ENCODE results near the gene CMIP.

The CMIP gene

DNA sequence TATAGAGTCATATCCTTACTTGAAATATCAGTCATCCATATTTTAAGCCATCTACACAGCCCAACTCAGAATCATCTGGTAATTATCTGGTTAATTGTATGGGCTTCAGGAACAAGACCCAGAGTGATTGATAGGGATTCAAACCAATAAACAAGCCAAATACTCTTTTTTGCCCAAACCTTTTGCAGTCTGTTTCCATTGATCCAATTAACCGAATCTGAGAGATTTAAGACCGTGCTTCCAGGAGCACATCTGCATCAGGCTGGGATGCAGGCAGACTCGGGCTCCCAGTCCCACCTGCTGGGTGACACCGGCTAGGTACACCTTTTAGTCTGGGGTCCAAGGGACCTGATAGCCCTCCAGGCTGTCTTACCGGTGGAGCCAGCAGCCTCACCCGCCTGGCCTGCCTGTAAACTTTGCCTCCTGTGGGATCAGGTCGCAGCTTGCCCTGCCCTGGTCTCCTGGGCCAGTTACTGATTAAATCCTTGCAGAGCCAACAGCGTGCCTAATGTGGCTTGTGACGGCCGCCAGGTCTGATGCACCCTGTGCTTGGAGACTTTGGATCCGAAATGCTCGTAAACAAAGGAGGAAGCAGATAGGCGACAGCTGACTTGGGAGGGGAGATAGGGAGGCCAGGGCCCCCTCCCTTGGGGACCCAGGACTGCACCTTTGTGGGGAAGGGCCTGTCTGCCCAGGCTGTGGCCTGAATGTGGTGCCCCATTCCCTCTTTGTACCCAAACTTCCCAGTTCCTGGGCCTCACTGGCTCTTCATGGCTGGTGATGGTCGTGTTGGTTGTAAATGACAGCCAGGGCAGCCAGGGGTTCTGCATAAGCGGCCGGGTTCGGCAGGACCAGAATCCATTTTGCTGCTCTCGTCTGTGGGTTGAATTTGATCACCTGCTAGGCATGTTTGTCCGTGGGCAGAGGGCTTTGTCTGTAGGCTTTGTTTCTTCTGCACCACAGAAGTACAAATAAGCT, 3.8 kb downstream of the CMIP start:
- no peak overlapping the region for H3K9ac ChIP-seq (ENCODE audit: low read depth, low read length)
- peak overlapping the region; percentile 67 for H3K27ac ChIP-seq (ENCODE audit: low read depth, low read length)

GRCh38 chr16:81449241-81449640, 4.6 kb downstream of the CMIP start:
- Histone ChIP-seq H3K4me3 (ENCODE audit: low read depth, low read length) (no peak overlapping the region), H3K27ac (ENCODE audit: low read depth, low read length) (peak overlapping the region; percentile 67), H3K4me1 (ENCODE audit: control insufficient read depth, insufficient read depth, low read length) (peaks cover 56% of the 10 kb centered on the region), H3K9ac (ENCODE audit: low read depth, low read length) (no peak overlapping the region), H3K36me3 (ENCODE audit: control insufficient read depth, insufficient read depth, low read length) (no peaks in the 10 kb centered on the region), H3K9me3 (ENCODE audit: control insufficient read depth, insufficient read depth, low read length) (no peaks in the 10 kb centered on the region), H3K27me3 (ENCODE audit: control insufficient read depth, insufficient read depth, low read length) (no peaks in the 10 kb centered on the region)

More for the DNA sequence above, 3.8 kb downstream of the CMIP start:
- Histone ChIP-seq H3K4me1 (ENCODE audit: control insufficient read depth, insufficient read depth, low read length) (peaks cover 61% of the 10 kb centered on the region), H3K9me3 (ENCODE audit: control insufficient read depth, insufficient read depth, low read length) (no peaks in the 10 kb centered on the region), H3K4me3 (ENCODE audit: low read depth, low read length) (peak overlapping the region; percentile 79; the same call in 1 of the 2 replicates), H3K36me3 (ENCODE audit: control insufficient read depth, insufficient read depth, low read length) (no peaks in the 10 kb centered on the region), H3K27me3 (ENCODE audit: control insufficient read depth, insufficient read depth, low read length) (0 out of 2 replicates have a peak, but pooled peaks cover 2% of the 10 kb centered on the region)

DNA sequence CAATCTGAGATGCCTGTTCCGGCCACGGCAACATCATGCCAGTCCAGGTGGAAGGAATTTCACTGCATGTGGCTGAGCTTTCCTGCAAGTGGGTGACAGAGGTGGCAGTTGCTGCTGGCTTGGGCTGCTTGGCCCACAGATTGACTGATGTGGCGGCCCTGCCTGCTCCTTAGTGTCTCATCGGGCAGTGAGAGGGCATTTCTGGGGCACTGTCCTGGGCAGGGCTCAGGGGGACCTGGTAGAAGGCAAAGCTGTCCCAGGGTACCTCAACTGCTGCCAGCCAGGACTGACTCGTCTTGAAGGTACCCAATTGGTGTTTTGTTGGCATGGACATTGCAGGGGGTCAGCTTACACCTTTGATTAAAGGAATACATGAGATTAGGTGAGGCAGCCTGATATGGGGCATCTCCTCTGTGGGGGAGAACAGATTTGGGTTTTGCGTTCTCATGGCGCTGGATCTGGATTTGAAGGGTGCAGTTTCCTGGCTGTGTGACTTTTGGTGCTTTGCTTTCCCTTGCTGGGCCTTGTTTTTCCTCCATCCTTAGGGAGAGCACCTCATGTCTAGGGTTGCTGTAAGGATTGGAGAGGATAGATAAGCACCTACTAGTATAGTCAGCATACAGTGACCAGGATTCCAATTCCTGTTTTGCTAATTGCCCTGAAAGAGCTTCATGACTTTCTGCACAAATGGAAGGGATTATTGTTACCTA, 5.4 kb downstream of the CMIP start:
- Histone ChIP-seq H3K36me3 (ENCODE audit: control insufficient read depth, insufficient read depth, low read length) (no peaks in the 10 kb centered on the region), H3K27ac (ENCODE audit: low read depth, low read length) (no peak overlapping the region), H3K4me3 (ENCODE audit: low read depth, low read length) (no peak overlapping the region), H3K9me3 (ENCODE audit: control insufficient read depth, insufficient read depth, low read length) (no peaks in the 10 kb centered on the region), H3K9ac (ENCODE audit: low read depth, low read length) (no peak overlapping the region), H3K4me1 (ENCODE audit: control insufficient read depth, insufficient read depth, low read length) (peaks cover 56% of the 10 kb centered on the region), H3K27me3 (ENCODE audit: control insufficient read depth, insufficient read depth, low read length) (no peaks in the 10 kb centered on the region)

DNA sequence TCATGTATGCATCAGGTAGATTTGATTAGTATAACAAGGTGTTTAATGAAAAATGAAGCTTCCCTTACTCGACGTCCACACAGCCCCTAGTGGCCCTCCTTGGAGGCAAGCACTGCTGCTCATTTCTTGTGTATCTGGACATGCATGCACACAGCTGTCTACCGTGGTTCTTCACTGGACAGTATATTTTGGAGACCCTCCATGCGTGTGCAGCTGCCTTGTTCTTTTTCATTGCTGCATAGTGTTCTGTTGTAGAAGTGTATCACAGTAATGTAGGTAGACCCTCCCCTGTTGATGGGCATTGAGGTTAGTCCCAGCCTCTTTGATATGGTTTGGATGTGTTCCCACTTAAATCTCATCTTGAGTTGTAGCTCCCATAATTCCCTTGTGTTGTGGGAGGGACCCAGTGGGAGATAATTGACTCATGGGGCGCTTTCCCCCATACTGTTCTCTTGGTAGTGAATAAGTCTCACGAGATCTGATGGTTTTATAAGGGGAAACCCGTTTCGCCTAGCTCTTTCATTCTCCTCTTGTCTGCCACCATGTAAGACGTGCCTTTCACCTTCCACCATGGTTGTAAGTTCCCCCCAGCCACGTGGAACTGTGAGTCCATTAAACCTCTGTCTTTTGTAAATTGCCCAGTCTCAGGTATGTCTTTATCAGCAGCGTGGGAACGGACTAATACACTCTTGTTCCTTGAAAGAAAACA, 6.3 kb downstream of the CMIP start:
- Histone ChIP-seq H3K27ac (ENCODE audit: low read depth, low read length) (peak overlapping the region; percentile 46), H3K4me1 (ENCODE audit: control insufficient read depth, insufficient read depth, low read length) (peaks cover 56% of the 10 kb centered on the region), H3K4me3 (ENCODE audit: low read depth, low read length) (no peak overlapping the region), H3K36me3 (ENCODE audit: control insufficient read depth, insufficient read depth, low read length) (no peaks in the 10 kb centered on the region), H3K27me3 (ENCODE audit: control insufficient read depth, insufficient read depth, low read length) (no peaks in the 10 kb centered on the region), H3K9ac (ENCODE audit: low read depth, low read length) (no peak overlapping the region), H3K9me3 (ENCODE audit: control insufficient read depth, insufficient read depth, low read length) (no peaks in the 10 kb centered on the region)

DNA sequence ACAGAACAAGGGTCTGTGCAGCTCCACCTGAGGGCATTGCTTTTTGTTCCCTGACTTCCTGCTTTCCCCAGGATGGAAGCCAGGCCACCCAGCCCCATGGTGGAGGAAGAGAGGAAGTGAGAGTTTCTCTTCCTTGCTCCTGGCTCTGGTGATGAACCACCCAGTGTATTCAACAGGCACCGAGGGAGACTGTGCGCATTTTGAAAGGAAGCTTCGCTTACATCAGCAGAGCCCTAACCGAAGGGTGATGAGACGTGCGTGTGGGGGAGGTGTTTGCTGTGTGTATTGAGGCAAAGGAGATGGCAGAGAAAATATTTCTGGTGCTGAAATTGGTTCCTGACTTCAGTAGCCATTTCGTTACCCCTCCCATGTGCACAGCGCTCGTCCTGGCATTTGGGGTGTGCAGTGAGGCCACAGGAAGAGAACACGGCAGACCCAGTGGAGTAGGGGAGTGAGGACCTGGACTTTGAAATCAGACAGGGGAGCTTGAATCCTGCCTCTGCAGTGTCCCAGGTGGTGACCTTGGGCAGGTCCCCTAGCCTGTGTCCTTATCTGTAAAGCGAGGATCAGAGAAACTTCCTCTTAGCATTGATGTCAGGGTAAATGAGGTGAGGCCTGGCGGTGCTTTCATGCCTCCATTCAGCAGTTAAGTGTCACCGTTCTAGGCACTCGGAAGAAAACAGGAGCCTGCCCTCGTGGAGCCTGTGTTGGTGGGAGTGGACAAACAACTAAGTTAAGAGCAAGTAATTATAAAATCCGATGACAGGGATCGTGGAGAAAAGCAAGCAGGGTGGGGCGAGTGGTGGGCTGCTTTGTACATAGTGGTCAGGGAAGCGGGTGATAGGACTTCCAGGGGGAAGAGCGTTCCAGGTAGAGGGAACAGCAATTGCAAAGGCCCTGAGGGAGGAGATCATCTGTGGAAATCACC, 7.4 kb downstream of the CMIP start:
- Histone ChIP-seq H3K36me3 (ENCODE audit: control insufficient read depth, insufficient read depth, low read length) (peaks cover 8% of the 10 kb centered on the region), H3K9me3 (ENCODE audit: control insufficient read depth, insufficient read depth, low read length) (no peaks in the 10 kb centered on the region), H3K4me3 (ENCODE audit: low read depth, low read length) (no peak overlapping the region; the same call in 1 of the 2 replicates), H3K27ac (ENCODE audit: low read depth, low read length) (peak overlapping the region; percentile 46), H3K27me3 (ENCODE audit: control insufficient read depth, insufficient read depth, low read length) (no peaks in the 10 kb centered on the region), H3K4me1 (ENCODE audit: control insufficient read depth, insufficient read depth, low read length) (peaks cover 52% of the 10 kb centered on the region), H3K9ac (ENCODE audit: low read depth, low read length) (no peak overlapping the region)

DNA sequence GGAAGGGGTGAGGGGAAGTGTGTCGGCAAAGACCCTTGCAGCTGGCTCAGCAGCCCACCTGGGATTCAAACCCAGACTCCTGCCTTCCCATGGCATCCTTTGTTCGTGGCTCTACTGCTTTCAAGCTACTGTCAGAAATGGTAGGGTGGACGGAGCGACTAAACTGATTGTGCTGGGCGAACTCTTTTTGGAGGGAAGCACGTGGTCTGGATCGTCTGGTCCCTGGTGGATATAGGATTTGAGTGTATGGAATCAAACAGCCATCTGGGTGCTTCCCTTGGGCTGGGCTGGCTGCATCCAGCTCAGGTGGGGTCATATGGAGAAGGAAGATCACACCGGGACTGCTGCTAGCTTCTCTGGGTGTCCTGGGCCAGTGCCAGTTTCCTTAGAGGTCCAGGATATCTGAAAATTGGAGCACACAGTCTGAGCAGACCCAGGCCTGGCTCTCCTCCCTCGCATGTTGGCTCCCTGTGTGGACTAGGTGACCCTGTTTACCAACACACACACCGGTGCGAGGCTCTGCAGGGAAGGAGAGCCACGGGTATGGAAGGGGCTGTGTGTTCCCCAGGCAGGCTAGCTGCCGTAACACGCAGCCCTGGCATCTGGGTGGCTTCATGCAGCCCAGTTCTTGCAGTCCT, 8.6 kb downstream of the CMIP start:
- Histone ChIP-seq H3K9me3 (ENCODE audit: control insufficient read depth, insufficient read depth, low read length) (no peaks in the 10 kb centered on the region), H3K27ac (ENCODE audit: low read depth, low read length) (no peak overlapping the region), H3K9ac (ENCODE audit: low read depth, low read length) (no peak overlapping the region), H3K4me1 (ENCODE audit: control insufficient read depth, insufficient read depth, low read length) (peaks cover 50% of the 10 kb centered on the region), H3K36me3 (ENCODE audit: control insufficient read depth, insufficient read depth, low read length) (peaks cover 13% of the 10 kb centered on the region), H3K27me3 (ENCODE audit: control insufficient read depth, insufficient read depth, low read length) (no peaks in the 10 kb centered on the region), H3K4me3 (ENCODE audit: low read depth, low read length) (no peak overlapping the region)

GRCh38 chr16:81454044-81454443, 9.4 kb downstream of the CMIP start:
- H3K27ac ChIP-seq (ENCODE audit: low read depth, low read length), result no peak overlapping the region
- no peak overlapping the region for H3K9ac ChIP-seq (ENCODE audit: low read depth, low read length)
- peaks cover 42% of the 10 kb centered on the region for H3K4me1 ChIP-seq (ENCODE audit: control insufficient read depth, insufficient read depth, low read length)
- H3K36me3 ChIP-seq (ENCODE audit: control insufficient read depth, insufficient read depth, low read length), result peaks cover 20% of the 10 kb centered on the region
- no peaks in the 10 kb centered on the region for H3K27me3 ChIP-seq (ENCODE audit: control insufficient read depth, insufficient read depth, low read length)
- H3K9me3 ChIP-seq (ENCODE audit: control insufficient read depth, insufficient read depth, low read length), result no peaks in the 10 kb centered on the region
- no peak overlapping the region for H3K4me3 ChIP-seq (ENCODE audit: low read depth, low read length)

GRCh38 chr16:81455006-81455405, 10.4 kb downstream of the CMIP start:
- Histone ChIP-seq H3K36me3 (ENCODE audit: control insufficient read depth, insufficient read depth, low read length) (peaks cover 21% of the 10 kb centered on the region), H3K9me3 (ENCODE audit: control insufficient read depth, insufficient read depth, low read length) (no peaks in the 10 kb centered on the region), H3K4me1 (ENCODE audit: control insufficient read depth, insufficient read depth, low read length) (peaks cover 37% of the 10 kb centered on the region), H3K4me3 (ENCODE audit: low read depth, low read length) (no peak overlapping the region), H3K9ac (ENCODE audit: low read depth, low read length) (no peak overlapping the region), H3K27me3 (ENCODE audit: control insufficient read depth, insufficient read depth, low read length) (no peaks in the 10 kb centered on the region), H3K27ac (ENCODE audit: low read depth, low read length) (no peak overlapping the region)

DNA sequence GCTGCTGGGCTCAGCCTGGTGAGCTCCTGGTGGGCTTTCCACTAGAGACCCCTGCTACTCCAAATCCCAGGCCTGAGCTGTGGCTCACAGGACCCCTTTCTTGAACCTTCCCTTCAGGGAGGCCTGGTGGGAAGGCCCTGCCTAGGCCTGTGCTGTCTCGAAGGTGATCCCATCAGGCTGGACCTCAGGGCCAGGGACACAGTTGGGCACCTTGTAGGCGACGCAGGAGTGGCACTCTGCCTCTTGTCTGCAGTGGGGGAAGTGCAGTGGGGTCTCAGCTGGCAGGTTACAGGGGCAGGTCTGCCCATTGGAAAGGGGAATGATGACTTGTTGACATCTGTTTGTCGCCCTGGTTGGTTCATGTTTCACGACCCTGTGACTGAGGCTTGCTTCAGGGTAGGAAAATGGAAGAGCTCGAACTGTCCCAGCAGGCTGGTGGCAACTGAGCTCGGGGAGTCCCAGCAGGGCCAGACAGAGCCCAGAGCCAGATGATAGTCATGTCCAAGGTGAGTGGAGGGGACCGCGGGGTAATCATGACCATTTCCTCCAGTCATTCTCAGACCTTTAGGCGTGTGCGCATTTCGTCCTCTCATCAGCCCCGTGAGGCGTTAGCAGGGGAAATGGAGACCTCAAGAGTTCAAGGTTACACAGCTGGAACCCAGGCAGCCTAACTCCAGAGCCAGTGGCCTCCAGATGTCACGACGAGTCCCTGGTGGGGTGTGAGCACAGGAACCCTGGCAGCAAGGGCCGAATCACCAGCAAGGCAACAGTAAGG, 11.3 kb downstream of the CMIP start:
- Histone ChIP-seq H3K4me1 (ENCODE audit: control insufficient read depth, insufficient read depth, low read length) (peaks cover 37% of the 10 kb centered on the region), H3K9ac (ENCODE audit: low read depth, low read length) (no peak overlapping the region), H3K27ac (ENCODE audit: low read depth, low read length) (no peak overlapping the region)

More for the DNA sequence above, 11.3 kb downstream of the CMIP start:
- H3K4me3 ChIP-seq (ENCODE audit: low read depth, low read length), result no peak overlapping the region
- H3K27me3 ChIP-seq (ENCODE audit: control insufficient read depth, insufficient read depth, low read length), result no peaks in the 10 kb centered on the region
- H3K9me3 ChIP-seq (ENCODE audit: control insufficient read depth, insufficient read depth, low read length), result no peaks in the 10 kb centered on the region
- peaks cover 21% of the 10 kb centered on the region for H3K36me3 ChIP-seq (ENCODE audit: control insufficient read depth, insufficient read depth, low read length)

Data from HUES48 (cell line).